Small intestine (tissue), 7 donors: ENCODE results near the gene FOXM1. TPM values are rescaled to one million over a fixed set of nuclear protein-coding genes. Genes with fewer than 3 reads are reported as not detected.

Source experiments
- DNase-seq, 2 donors: peaks; one replicate each; pipeline versions ENCODE4 v3.0.0 to v3.0.0-alpha.2; 2013
- FAIRE-seq: peaks from 2 replicates; lab custom pipeline; 2012; peaks lifted over from hg19 to GRCh38; lab: Jason Lieb, UNC
- H3K27ac ChIP-seq, 3 donors: one replicate each; pipeline ENCODE4 v1.5.1; 2013; ENCODE audit warnings: low read length in 2 of 3, mild to moderate bottlenecking in 2 of 3, control low read depth in 1 of 3, inconsistent platforms in 1 of 3, low read depth in 1 of 3, moderate library complexity in 1 of 3
- H3K27me3 ChIP-seq, 3 donors: one replicate each; pipeline ENCODE4 v1.6.1; 2013; ENCODE audit warnings: low read length in 3 of 3, inconsistent platforms in 1 of 3; ENCODE audit not compliant: control insufficient read depth in 3 of 3, insufficient read depth in 3 of 3
- H3K36me3 ChIP-seq, 3 donors: one replicate each; pipeline ENCODE4 v1.6.1; 2013; ENCODE audit warnings: low read length in 3 of 3, inconsistent platforms in 1 of 3, low read depth in 1 of 3, mild to moderate bottlenecking in 1 of 3, moderate library complexity in 1 of 3; ENCODE audit not compliant: control insufficient read depth in 3 of 3, insufficient read depth in 2 of 3
- H3K4me1 ChIP-seq, 3 donors: one replicate each; pipeline ENCODE4 v1.6.1; 2013; ENCODE audit warnings: low read length in 2 of 3, inconsistent platforms in 1 of 3, low read depth in 1 of 3, mild to moderate bottlenecking in 1 of 3, moderate library complexity in 1 of 3; ENCODE audit not compliant: control insufficient read depth in 3 of 3, insufficient read depth in 2 of 3
- H3K4me3 ChIP-seq, 3 donors: one replicate each; pipeline ENCODE4 v1.5.1; 2013; ENCODE audit warnings: low read length in 3 of 3, control low read depth in 1 of 3, inconsistent platforms in 1 of 3, low read depth in 1 of 3, mild to moderate bottlenecking in 1 of 3, moderate library complexity in 1 of 3
- H3K9me3 ChIP-seq, 2 donors: one replicate each; pipeline ENCODE4 v1.6.1; 2013; ENCODE audit warnings: low read depth in 1 of 2, low read length in 1 of 2; ENCODE audit not compliant: control insufficient read depth in 2 of 2, insufficient read depth in 1 of 2
- WGBS, 3 donors: extraction: QIAGEN DNeasy Blood & Tissue Kit; methylation state at CpG; one replicate each; pipeline ENCODE4 v1.1.7; 2013; 5-methylcytosine and 5-hydroxymethylcytosine counted together
- polyA plus RNA-seq, 4 donors: library from polyadenylated mRNA; stranded (reverse) in 3 of 4; unstranded in 1 of 4; fragments of 200-250 nt in 3 of 4; fragments of 120-200 nt in 1 of 4; gene quantifications; one replicate each; pipeline versions ENCODE4 v1.2.1 to v1.2.3, GENCODE V29; 2013
- donor health status: healthy with polysubstance abuse.
- donor health status: control.
- donor health status: control.
- donor health status: Bipolar disorder and iron deficiency.
- donor health status: healthy.

Gene FOXM1
- polyA plus RNA-seq, 4 donors = 2.4 to 38.8 (median 10.3) TPM

GRCh38 chr12:2904260-2904659, 27.3 kb upstream of the FOXM1 start:
- WGBS, 3 donors = 94 to 97% (median 95%) methylated on average over 2 of the region's 2 CpGs
- no peaks in the 10 kb centered on the region for H3K36me3 ChIP-seq
- FAIRE-seq = no peak

GRCh38 chr12:2902272-2902880, 25.4 kb upstream of the FOXM1 start:
- FAIRE-seq = no peak
- no peaks in the 10 kb centered on the region for H3K4me1 ChIP-seq
- 32 to 44% (median 41%) methylated on average over 4 of the region's 4 CpGs for WGBS, 3 donors
- H3K9me3 ChIP-seq = no peaks in the 10 kb centered on the region
- no peak overlapping the region for H3K4me3 ChIP-seq
- no peak for DNase-seq
- no peaks in the 10 kb centered on the region for H3K27me3 ChIP-seq
- no peaks in the 10 kb centered on the region for H3K36me3 ChIP-seq
- no peak overlapping the region for H3K27ac ChIP-seq

More at GRCh38 chr12:2904260-2904659, 27.3 kb upstream of the FOXM1 start:
- H3K9me3 ChIP-seq = no peaks in the 10 kb centered on the region
- no peak overlapping the region for H3K4me3 ChIP-seq
- no peak overlapping the region for H3K27ac ChIP-seq
- no peaks in the 10 kb centered on the region for H3K4me1 ChIP-seq
- DNase-seq = no peak
- no peaks in the 10 kb centered on the region for H3K27me3 ChIP-seq

- Histone ChIP-seq H3K4me1 (no peaks in the 10 kb centered on the region), H3K27ac (no peak overlapping the region), H3K9me3 (no peaks in the 10 kb centered on the region), H3K4me3 (no peak overlapping the region), H3K36me3 (no peaks in the 10 kb centered on the region), H3K27me3 (no peaks in the 10 kb centered on the region)
- FAIRE-seq (no peak), DNase-seq (no peak)
- 93 to 96% (median 93%) methylated on average over 8 of the region's 8 CpGs for WGBS, 3 donors
Observed at GRCh38 chr12:2900642-2901041, 23.7 kb upstream of the FOXM1 start.

- no peaks in the 10 kb centered on the region for H3K9me3 ChIP-seq
- no peak for FAIRE-seq
Observed at GRCh38 chr12:2897418-2897817, 20.4 kb upstream of the FOXM1 start.

GRCh38 chr12:2895511-2895910, 18.5 kb upstream of the FOXM1 start:
- Histone ChIP-seq H3K27ac (no peak overlapping the region), H3K9me3 (no peaks in the 10 kb centered on the region), H3K4me1 (no peaks in the 10 kb centered on the region), H3K4me3 (no peak overlapping the region), H3K36me3 (no peaks in the 10 kb centered on the region), H3K27me3 (no peaks in the 10 kb centered on the region)
- no peak for DNase-seq
- no peak for FAIRE-seq
- 71 to 82% (median 79%) methylated on average over 2 of the region's 2 CpGs for WGBS, 3 donors

More at GRCh38 chr12:2897418-2897817, 20.4 kb upstream of the FOXM1 start:
- Histone ChIP-seq H3K4me3 (no peak overlapping the region), H3K27ac (no peak overlapping the region), H3K27me3 (no peaks in the 10 kb centered on the region), H3K4me1 (no peaks in the 10 kb centered on the region), H3K36me3 (no peaks in the 10 kb centered on the region)
- DNase-seq = no peak
- 94 to 99% (median 95%) methylated on average over 5 of the region's 5 CpGs for WGBS, 3 donors

- no peak for DNase-seq
- no peak overlapping the region for H3K27ac ChIP-seq
- no peaks in the 10 kb centered on the region for H3K27me3 ChIP-seq
- FAIRE-seq = no peak
- no peaks in the 10 kb centered on the region for H3K36me3 ChIP-seq
- H3K4me1 ChIP-seq = peaks cover 0 to 2% (median 0%) of the 10 kb centered on the region in 3 donors
- WGBS, 3 donors = 42 to 83% (median 68%) methylated on average over 2 of the region's 2 CpGs
- H3K9me3 ChIP-seq = no peaks in the 10 kb centered on the region
- no peak overlapping the region for H3K4me3 ChIP-seq
Observed at GRCh38 chr12:2895051-2895451, 18.1 kb upstream of the FOXM1 start.

GRCh38 chr12:2893007-2893406, 16.0 kb upstream of the FOXM1 start:
- Histone ChIP-seq H3K9me3 (no peaks in the 10 kb centered on the region), H3K4me3 (no peak overlapping the region), H3K27ac (no peak overlapping the region), H3K4me1 (peaks cover 0 to 5% (median 0%) of the 10 kb centered on the region in 3 donors), H3K27me3 (no peaks in the 10 kb centered on the region), H3K36me3 (peaks cover 0 to 4% (median 0%) of the 10 kb centered on the region in 3 donors)
- 86 to 91% (median 88%) methylated on average over 8 of the region's 8 CpGs for WGBS, 3 donors
- no peak for DNase-seq
- FAIRE-seq = no peak

- FAIRE-seq (no peak), DNase-seq (no peak)
- H3K27me3 ChIP-seq = no peaks in the 10 kb centered on the region
- no peak overlapping the region for H3K4me3 ChIP-seq
- 82 to 90% (median 87%) methylated on average over 12 of the region's 12 CpGs for WGBS, 3 donors
- H3K36me3 ChIP-seq = peaks cover 0 to 9% (median 0%) of the 10 kb centered on the region in 3 donors
- H3K4me1 ChIP-seq = peaks cover 0 to 5% (median 0%) of the 10 kb centered on the region in 3 donors
- no peak overlapping the region for H3K27ac ChIP-seq
- H3K9me3 ChIP-seq = no peaks in the 10 kb centered on the region
Observed at GRCh38 chr12:2892246-2892645, 15.3 kb upstream of the FOXM1 start.
